SU-DHL-6 (cell line): ENCODE measurements around the gene MEAK7.

ENCODE experiments used
- EZH2phosphoT487 ChIP-seq: fragments of 200-600 bp; sonication (generic), shearing (Covaris generic); conservative IDR thresholded peaks from 2 replicates; pipeline ENCODE4 v1.6.1; 2018; ENCODE audit warnings: mild to moderate bottlenecking, antibody characterized with exemption, low read length, moderate library complexity, mixed read lengths
- TF ChIP-seq, protein P1 (sequence below): fragments of 200-600 bp; sonication (generic); IDR thresholded peaks from one replicate; pipeline ENCODE4 v1.5.1; 2017; ENCODE audit warnings: antibody characterized with exemption, mild to moderate bottlenecking, low read length, moderate library complexity; ENCODE audit not compliant: insufficient read depth, poor library complexity, severe bottlenecking

GRCh38 chr16:84518804-84519341 is 14.4 kb upstream of the MEAK7 start:
- TF ChIP-seq, protein P1, sequence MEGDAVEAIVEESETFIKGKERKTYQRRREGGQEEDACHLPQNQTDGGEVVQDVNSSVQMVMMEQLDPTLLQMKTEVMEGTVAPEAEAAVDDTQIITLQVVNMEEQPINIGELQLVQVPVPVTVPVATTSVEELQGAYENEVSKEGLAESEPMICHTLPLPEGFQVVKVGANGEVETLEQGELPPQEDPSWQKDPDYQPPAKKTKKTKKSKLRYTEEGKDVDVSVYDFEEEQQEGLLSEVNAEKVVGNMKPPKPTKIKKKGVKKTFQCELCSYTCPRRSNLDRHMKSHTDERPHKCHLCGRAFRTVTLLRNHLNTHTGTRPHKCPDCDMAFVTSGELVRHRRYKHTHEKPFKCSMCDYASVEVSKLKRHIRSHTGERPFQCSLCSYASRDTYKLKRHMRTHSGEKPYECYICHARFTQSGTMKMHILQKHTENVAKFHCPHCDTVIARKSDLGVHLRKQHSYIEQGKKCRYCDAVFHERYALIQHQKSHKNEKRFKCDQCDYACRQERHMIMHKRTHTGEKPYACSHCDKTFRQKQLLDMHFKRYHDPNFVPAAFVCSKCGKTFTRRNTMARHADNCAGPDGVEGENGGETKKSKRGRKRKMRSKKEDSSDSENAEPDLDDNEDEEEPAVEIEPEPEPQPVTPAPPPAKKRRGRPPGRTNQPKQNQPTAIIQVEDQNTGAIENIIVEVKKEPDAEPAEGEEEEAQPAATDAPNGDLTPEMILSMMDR: no peak
- TF ChIP-seq EZH2phosphoT487: no peak
